Activated CD4-positive, alpha-beta T cell treated with anti-CD3 and anti-CD28 coated beads, Interleukin-2, amount 50 U/mL, for 1 hour (primary cell): Measurements from ENCODE around the gene CHN1.

Source experiments
- DNase-seq: peaks from one replicate; pipeline ENCODE4 v3.0.0-alpha.2; 2020

CHN1 gene

DNA sequence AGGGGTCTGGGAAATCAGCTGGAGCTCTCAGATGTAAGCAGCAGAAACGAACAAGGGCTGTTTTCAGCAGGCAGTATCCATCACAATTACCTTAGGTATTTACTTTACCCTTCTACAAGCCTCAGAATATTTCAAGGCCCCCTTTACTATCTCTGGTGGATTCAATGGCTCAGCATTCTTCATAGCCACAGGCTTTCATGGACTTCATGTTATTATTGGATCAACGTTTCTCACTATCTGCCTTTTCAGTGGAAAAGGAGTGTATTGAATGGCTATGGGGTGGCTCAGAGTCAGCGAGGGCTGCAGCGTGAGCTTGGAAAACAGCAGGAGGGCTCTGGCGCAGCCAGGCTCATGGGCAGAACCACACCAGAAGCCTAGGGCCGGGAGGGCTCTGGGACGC is 224.3 kb downstream of the CHN1 start:
- no peak for DNase-seq

DNA sequence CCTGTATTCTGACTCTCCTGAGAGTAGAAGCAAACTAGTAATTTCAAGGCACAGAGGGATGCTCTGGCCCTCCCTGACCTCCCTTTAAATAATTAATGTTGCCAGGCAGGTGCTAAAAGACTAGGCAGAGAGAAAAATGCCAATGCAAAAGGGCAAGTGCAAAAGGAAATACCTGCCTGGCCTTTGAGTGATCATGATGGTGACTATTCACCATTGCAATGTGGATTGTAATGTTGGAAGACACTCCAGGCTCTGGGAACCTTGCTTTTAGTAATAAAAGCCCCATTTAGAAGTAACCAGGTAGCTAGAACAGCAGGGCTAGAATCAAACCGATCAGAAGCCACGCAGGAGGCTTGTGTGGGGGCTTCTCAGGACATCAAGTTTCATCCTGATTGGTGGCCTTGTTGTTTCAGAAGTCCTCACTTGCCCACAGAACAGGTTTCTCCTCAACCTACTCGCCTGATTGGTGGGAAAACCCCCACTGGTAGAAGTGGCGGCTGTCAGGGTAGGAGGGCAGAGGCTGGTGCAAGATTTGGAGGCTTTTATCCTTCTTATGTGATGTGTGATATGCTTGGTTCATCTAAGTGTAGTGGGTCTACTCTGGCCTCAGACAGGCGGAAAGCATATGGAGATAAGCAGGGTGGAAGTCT is 224.9 kb downstream of the CHN1 start:
- DNase-seq = no peak

DNA sequence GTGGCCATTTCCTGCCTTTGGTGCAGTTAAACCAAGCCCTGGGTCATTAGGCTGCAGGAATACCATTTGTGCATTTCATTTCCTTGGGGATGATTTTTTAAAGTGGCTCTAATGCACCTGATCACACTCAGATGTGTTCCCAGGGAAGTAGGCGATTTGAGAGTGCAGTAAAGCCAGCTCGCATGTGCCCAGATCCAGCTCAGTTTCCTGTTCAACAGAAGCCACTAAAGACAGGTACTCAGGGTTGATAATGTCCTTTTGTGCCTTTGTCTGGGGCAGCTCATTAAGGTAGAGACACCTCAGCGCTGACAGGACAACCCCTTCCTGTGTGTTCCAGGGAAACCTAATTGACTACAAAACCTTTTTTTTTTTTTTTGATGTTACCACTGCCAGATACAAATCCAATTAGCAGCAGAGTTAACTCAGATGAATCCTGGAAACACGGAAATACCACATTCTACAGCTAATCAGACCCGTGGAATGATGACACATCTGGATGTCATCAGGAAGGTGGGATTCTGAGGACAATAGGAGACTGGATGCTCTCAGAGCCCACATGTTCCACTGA is 225.7 kb downstream of the CHN1 start:
- DNase-seq = no peak

DNA sequence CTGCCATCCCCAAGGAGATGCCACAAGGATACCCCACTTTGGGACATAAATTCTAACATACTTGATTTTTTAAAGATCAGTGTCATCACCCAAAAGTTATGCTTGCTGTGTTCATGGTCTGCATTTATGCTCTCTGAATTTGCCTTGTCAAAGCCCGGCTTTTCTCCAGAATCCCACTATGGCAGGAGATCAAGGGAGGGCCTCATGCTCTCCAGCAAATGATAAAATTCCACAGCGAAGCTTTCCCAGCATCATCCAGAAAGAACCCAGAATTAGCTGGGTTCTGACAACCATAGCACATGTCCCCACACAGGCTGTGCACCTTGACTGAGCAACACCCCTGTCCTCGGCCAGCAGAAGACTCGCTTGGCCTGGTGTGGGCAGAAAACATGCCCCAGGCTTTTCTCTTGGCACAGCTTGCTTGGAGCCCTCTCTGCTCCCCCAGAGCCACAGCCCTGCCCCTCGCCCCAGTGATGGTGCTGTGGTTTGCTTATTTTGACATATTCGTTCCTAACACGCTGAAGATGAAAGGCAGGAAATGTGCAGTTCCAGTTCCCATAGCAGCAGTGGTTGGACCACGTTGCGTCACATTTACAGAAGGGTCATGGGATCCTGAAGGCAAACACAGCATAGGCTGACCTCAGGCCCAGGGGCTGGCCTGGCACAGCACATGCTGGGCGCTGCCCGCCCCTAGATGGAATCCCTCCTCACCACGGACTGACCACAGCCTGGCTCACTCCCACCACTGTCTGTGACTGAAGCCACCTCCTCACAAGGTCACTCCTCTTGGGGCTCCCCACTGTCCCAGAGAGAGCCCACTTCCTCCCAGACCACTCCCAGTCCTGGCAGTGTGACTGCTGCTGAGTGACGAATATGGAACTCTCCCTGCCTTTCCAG is 226.8 kb downstream of the CHN1 start:
- peak; percentile 74 for DNase-seq

DNA sequence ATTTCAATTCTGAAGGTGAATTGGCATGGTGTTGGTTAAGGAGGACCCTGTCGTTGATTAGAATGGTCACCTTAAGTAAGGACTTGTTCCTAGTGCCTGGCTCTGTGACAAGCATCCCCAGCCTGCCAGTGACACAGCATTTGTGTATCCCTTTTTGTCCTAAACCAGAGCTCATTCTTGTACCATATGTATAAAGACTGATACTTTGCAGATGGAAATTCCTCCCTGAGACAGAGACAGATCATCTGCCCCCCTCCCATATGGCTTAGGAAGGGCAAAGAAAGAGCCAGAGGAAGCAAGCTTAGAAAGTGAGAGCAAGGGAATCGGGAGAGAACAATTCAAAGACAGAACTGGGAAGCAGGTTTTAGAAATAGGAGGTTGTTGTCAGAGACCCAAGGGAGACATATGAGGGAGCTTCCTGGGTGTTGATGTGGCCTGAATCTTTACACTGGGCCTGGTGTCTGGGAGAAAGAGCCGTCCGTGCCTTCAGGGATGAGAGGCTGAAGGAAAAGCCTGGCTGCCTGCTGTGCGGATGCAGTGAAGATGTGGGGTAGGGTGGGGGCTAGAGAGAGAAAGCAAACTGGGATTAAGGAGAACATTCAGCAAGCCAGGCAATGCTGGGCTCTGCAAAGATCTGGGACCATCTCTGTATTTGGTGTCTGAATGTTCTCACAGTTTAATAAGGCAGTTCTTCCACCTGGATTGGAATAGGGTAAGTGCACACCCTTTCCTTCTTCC is 227.7 kb downstream of the CHN1 start:
- no peak for DNase-seq

DNA sequence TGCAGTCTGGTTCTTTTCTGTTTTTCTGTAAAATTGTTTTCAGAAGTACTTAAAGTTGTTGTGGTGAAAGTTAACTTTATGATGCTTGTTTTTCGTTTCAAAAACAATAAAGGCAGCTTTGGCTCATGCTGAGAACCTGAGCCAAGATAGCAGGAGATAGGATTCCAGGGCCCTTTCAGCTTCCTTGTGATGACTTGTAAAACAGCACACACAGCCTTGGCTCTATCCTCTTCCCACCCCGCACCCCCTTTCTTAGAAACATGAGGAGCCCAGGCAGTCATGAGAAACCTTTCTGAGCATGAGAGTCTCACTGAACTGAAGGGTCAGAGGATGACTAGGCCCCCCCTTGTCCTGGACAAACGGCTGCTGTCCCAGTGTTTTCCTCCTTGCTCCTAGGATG is 228.5 kb downstream of the CHN1 start:
- no peak for DNase-seq

DNA sequence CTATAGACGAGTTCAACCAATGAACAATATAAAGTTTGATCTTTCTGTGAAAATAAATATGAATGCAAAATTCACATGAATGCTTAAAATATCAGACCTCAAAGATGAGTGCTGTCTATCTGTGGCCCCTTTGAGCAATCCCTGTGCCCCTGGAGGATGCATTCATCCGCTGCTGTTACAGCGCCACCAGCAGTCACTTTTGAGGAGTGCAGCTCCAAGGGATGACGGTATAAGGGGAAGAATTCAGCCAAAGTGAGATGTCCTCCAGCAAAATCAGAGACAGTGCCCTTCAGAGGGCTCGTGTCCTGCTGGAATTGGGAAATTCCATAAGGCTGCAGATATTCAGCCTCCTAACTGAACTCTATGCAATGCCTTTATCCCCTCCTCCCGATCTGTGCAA is 229.0 kb downstream of the CHN1 start:
- no peak for DNase-seq

DNA sequence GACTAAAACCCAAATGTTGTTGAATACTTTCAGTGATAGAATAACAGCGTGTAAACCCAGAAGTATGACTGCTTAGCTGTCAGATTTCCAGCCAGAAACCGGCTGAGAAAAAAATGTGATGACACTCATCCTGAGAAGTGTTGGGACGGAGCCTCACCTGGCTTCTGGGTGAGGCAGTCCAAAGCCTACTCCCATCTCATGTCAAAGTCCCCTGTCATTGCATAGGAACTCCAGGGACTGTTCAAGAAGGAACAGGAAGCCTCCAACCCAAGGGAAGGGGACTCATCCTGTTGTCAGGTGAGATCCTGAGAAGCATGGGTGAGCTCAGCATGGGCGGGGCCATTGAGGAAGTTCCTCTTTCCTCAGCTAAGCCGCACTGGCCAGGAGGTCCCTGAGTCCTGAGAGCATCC is 229.6 kb downstream of the CHN1 start:
- no peak for DNase-seq

DNA sequence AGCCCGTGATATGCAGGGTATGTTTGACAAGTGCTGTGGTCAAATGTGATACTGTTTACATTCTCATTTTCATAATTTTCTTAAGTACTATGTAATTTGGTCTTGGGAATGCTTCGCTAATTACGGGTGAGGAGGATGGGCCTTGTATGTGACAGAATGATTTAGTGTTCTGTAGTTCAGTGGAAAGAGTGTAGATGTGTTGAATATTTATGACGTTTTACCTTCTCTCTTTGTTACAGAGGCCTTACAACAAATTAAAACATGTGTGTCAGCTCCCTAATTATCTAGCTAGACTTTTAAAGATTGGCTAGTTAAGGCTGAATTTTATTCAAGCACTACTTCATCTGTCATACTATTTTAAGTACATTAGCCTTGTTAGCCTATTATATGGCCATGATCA is 230.3 kb downstream of the CHN1 start:
- no peak for DNase-seq

DNA sequence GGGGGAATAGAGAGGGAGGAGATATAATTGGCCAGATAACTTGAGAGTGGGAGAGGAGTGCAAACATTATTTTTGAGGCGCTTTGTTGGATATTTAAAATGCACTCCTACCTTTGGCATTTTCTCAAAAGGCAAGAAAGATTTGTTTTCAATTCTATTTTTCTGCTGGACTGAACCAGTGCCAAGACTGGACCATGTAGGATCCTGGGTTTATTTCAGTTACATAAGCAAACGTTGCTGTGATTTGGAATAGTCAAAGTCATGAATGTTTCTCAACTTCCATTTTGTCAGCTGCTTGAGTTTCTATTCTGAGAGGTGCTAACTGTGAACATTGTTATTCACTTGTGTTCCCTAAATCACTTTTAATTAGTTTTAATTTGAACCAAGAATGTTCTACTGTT is 232.0 kb downstream of the CHN1 start:
- DNase-seq = no peak

DNA sequence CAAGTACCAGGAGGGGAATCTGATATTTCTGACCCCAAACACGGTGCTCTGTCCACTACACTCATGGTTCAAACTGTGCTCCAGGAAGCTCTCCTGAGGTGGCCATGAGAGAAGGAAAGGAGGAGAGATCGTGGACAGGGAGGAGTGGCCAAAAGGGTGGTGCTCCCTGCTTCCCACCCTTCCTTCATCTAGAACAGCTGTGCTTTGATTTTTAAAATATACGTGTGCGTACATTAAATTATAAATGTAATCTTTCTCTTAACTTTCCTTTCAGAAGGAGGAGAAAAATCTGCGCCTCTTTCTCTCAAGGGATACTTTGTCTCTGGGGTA is 232.7 kb downstream of the CHN1 start:
- no peak for DNase-seq

DNA sequence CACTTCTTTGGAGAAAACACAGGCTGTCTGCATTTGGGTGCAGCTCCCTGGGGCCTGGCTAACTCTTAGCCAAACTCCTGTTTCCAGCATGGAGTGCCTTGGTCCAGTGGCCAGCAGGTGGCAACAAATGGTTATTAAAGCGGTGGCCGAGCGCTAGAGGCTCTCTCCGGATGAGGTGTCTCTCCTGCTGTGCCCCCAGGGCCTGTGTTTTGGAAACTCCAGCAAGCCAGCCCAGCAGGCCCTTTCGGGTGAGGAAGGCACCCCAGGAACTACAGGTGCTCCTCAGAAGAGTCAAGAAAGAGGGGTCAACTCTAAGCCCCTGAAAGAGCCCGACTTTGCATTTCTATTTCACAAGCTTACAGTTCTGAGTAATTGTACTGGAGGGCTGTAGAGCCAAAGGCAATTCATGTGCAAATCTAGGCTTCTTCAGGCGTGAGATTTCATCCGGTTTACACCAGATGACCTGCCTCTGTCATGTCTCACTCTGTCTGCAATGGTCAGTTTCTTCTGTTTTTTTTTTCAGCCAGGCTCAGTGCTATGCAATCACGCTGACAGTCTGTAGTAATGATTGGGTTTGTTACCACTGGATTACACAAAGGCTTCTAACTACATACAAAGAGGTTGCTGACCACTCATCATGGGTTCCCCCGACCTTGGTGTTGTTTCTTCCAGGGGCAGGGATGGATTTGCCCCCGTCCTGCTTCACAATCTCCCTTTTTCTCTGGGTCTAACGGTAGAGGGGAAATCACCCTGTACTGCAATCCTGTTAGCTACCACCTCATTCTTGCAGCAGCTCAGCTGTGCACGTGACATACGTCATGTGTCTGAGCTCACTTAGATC is 233.3 kb downstream of the CHN1 start:
- peak; percentile 39 for DNase-seq

DNA sequence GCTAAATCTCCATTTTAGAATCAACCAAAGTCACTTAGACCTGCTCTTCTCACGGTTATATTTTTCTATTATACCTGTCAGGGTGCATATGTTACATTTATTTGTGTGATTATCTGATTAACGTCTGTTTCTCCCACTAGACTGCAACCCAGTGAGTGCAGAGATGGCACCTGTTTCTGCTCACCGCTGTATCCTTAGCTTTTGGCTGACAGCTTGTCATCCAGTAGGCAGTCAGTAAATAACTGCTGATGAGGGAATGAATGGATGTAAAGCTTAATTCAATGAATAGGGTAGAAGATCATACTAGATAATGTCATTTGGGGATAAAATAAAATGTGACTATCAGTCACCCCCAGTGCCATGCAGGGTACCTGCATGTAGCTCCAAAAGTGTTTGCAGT is 234.0 kb downstream of the CHN1 start:
- no peak for DNase-seq

DNA sequence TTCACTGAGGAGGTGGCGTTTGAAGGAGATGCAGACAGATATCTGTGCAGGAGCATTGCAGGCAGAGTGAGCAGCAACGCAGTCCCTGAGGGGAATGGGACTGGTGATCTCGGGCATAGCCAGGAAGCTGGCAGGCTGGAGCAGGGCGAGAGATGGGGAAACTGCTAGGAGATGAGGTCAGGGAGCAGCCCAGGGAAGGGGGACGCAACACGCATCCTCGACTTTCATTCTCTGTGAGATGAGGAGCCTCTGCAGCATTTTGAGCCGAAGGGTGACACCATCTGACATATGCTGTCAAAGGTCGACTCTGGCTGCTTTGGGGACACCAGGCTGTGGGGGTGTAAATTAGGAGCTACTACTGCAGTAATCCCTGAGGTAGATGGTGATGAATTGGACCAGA is 236.6 kb downstream of the CHN1 start:
- DNase-seq = no peak

DNA sequence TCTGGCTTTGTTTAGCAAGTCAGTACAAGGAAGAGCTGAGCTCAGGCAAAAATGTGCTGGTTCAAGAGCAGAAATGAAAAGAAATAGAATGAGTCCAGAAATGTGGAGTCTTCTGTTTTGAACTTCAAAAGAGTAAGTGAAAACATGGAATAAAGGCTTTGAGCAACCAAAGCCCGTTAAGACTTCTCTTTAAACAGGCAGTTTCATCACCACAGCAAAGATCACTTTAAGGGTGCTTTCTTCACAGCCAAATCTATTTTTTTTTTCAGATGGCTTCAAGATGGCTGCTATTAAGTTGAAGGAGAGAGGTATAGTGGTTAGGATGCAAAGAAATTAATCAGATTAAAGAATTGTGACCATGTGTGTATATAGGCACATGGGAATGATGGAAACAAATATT is 238.9 kb downstream of the CHN1 start:
- DNase-seq = no peak

DNA sequence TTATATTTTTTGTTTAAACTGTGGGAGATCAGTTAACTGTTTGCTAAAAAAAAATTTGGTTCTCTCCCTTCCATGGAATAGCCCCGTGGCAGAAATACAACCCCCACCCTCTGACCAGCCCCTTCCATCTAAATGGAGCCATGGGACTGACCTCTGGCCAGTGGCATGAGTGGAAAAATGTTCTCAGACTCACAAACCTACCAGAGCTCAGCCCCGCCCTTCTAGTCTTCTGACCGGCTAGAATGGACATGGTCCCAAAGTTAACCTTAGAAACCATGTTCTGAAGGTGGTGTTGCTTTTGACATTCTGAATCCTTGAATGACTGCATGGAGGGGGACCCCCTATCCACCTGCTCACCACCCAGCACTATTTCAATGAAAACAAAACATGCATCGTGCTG is 239.6 kb downstream of the CHN1 start:
- no peak for DNase-seq

DNA sequence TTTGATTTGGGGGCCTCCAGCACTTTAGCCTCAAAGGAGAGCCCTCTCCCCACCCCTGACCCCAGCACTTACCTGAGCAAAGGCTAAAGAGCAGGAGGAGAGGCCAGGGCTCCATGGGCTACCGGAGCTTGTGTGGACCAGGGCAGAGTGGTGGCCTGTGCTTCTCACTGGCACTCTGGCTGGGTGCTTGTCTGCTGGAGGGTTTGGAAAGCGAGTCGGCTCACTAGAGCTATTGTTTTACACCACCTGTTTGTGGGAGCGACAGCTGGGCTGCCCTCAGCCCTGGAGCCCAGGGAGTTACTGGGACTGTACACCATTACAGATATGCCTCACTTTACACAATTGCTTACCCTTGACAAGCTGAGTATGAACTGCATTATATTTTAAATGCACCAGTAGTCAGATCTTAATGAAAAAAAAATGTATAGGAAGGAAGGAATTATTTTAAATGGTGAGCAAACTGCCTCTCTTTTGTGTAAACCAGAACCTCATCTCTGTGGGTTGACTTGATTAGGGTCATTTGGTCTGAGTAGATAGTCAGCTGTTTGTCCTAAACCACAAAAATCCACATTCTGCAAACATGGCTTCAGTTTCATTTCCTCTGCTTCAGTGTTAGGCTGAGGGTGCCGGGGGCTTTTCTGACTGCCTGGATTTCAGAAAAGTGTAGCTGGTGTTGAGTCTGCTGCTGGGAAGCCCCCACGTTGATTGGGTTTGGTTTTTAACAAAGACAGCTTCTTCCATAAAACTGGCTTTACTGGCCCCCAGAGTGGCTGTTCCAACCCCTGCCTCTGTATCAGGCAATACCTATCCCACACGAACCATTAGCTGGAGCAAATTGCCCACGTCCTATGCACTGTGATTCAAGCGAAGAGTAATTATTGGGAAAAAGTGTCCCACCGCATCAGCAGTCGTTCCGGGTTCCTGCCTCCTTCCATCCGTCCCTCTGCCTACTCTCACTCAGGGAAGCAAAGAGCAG is 240.6 kb downstream of the CHN1 start, which contains the start of gene CHRNA1:
Gene CHRNA1 (minus strand): TSS at position 193 of the 976 bp plus-strand sequence. CDS start 78 bp downstream, at position 115.
- DNase-seq = no peak

DNA sequence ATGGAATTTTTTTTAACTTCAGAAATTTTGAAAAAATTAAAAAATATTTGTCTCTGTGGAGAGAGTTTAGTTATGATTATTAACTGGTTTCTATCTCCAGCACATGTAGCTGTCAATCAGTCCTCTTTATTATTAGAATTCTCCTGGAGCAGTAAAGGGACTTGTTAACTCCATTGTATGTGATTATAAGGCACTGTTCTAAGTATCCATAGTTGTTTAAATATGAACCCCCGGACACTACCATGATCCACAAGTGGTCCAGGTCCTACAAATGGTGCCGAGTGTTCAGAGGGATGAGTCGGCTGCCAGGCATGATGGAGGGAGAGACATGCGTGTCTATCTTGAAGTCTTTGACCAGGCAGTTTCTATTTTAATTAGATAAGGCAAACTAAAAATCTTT is 241.4 kb downstream of the CHN1 start:
- no peak for DNase-seq

DNA sequence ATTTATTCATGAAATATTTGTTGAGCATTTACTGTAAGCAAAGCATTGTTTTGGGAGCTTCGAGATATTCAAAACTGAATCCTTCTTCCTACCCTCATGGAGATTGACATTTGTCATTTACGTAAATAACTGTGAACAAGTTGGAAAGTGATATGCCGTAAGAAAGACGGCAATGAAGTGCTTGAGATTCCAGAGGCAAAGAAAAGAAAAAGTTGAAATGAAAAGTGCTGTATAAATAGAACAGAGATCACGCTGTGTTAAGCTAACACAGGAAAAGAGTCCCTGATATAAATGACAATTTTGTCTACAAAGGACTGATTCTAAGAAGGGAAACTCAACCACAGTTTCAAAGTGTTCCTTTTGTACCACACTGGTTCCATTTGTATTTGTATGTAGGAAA is 242.7 kb downstream of the CHN1 start:
- DNase-seq = no peak

DNA sequence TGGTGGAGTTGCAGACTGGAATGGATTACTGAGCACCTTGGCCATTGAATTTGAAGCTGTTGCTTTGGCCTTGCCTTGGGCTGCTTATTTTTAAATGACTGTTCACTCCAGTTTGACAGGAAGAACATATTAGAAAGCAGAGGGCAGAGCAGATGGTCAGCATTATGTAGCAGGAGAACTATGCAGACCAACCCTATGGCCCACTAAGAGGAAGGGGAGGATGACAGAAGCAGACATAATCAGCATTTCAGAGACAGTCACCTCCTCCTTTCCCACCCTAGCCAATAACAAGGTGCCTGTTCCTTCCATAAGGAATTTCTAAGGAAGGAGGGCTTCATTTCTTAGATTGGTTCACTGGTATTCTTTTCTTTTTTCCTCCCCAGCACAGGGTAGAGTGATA is 243.3 kb downstream of the CHN1 start:
- no peak for DNase-seq

DNA sequence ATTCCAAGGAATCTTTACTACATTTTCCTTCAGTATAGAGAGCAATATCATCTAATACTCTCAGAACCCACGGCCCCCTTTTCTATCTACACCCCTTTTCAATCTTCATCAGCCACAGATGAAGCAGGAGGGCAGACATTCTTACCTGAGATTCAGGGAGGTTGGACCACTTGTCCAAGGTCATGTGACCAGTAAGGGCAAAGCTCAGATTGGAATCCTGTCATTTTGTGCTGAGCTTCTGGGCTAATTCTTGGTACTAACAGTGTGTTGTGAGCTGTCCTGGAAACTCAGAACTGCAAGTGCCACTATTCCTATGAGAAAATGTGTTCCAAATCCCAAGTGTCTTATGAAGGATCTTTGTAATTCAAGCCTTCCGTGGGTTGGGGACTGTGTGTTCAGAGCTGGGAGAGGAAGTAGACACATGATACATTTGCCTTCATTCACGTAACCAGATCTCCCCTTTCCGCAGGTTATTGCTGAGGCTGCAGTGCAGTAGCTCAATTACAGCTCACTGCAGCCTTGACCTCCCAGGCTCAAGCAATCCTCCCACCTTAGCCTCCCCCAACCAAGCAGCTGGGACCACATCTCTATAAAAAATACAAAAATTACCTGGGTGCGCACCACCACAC is 244.2 kb downstream of the CHN1 start:
- no peak for DNase-seq
